Chondrocyte (in vitro differentiated cells): ENCODE data around the gene ATP9A. TPM values are rescaled to one million over a fixed set of nuclear protein-coding genes. Genes with fewer than 3 reads are reported as not detected.
"Not testable (repeated sequence)": the region's sequence is repeated elsewhere in the genome, so short reads cannot be mapped to it uniquely, and the experiment has no call there.

ENCODE experiments used
- DNase-seq: peaks from one replicate; pipeline ENCODE4 v3.0.0; 2021; ENCODE audit warnings: mixed read lengths, low spot score
- H3K27ac Mint-ChIP-seq: one replicate; pipeline ENCODE4 v1.8.0; 2021; ENCODE audit warnings: mild to moderate bottlenecking, moderate library complexity, mixed read lengths; ENCODE audit not compliant: unreplicated experiment
- H3K27me3 Mint-ChIP-seq: 2 replicates; pipeline ENCODE4 v1.8.0; 2021; ENCODE audit warnings: low read depth, mixed read lengths
- H3K36me3 Mint-ChIP-seq: 2 replicates; pipeline ENCODE4 v1.8.0; 2021; ENCODE audit warnings: low read depth, mixed read lengths
- H3K4me1 Mint-ChIP-seq: 2 replicates; pipeline ENCODE4 v1.8.0; 2021; ENCODE audit warnings: low read depth, mild to moderate bottlenecking, mixed read lengths
- H3K4me3 Mint-ChIP-seq: one replicate; pipeline ENCODE4 v1.8.0; 2021; ENCODE audit warnings: mild to moderate bottlenecking, moderate library complexity, mixed read lengths; ENCODE audit not compliant: unreplicated experiment
- H3K9me3 Mint-ChIP-seq: 2 replicates; pipeline ENCODE4 v1.8.0; 2021; ENCODE audit warnings: low read depth, mixed read lengths
- CTCF ChIP-seq: fragments of 200-600 bp; sonication (generic); IDR thresholded peaks from 2 replicates; pipeline ENCODE4 v1.5.0; 2021; ENCODE audit warnings: antibody characterized with exemption, mild to moderate bottlenecking, moderate library complexity
- total RNA-seq: library from RNA; stranded (reverse); gene quantifications from 3 replicates; pipeline ENCODE4 v1.2.1, GENCODE V29; 2021

ATP9A gene
- total RNA-seq, 1 donor from 2014 or later = 43.1 TPM

GRCh38 chr20:51727872-51728271 lies 40.3 kb downstream of the ATP9A start:
- Mint-ChIP-seq H3K27ac (no peak overlapping the region), H3K4me3 (no peak overlapping the region), H3K9me3 (no peaks in the 10 kb centered on the region), H3K36me3 (peaks cover 8% of the 10 kb centered on the region), H3K4me1 (peaks cover 24% of the 10 kb centered on the region), H3K27me3 (no peaks in the 10 kb centered on the region)
- no peak for DNase-seq
- no peak for TF ChIP-seq CTCF

- Mint-ChIP-seq H3K4me1 (peaks cover 15% of the 10 kb centered on the region), H3K9me3 (no peaks in the 10 kb centered on the region), H3K4me3 (no peak overlapping the region), H3K27me3 (no peaks in the 10 kb centered on the region), H3K27ac (no peak overlapping the region), H3K36me3 (peaks cover 9% of the 10 kb centered on the region)
- no peak for DNase-seq
- no peak for TF ChIP-seq CTCF
Observed at GRCh38 chr20:51725584-51726176, 42.5 kb downstream of the ATP9A start.

DNA sequence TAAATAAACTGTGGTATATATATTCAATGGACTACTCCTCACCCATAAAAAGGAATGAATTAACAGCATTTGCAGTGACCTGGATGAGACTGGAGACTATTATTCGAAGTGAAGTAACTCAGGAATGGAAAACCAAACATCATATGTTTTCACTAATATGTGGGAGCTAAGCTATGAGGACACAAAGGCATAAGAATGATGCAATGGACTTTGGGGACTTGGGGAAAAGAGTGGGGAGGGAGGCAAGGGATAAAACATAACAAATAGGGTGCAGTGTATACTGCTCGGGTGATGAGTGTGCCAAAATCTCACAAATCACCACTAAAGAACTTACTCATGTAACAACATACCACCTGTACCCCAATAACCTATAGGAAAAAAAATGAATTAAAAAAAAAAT lies 45.2 kb downstream of the ATP9A start:
- not testable (repeated sequence) for H3K4me3 Mint-ChIP-seq, DNase-seq, H3K27me3 Mint-ChIP-seq, H3K36me3 Mint-ChIP-seq, H3K9me3 Mint-ChIP-seq, H3K27ac Mint-ChIP-seq
- H3K4me1 Mint-ChIP-seq = peaks cover 15% of the 10 kb centered on the region

- H3K36me3 Mint-ChIP-seq, H3K9me3 Mint-ChIP-seq: not testable (repeated sequence)
Observed at GRCh38 chr20:51722246-51722645, 45.9 kb downstream of the ATP9A start.

DNA sequence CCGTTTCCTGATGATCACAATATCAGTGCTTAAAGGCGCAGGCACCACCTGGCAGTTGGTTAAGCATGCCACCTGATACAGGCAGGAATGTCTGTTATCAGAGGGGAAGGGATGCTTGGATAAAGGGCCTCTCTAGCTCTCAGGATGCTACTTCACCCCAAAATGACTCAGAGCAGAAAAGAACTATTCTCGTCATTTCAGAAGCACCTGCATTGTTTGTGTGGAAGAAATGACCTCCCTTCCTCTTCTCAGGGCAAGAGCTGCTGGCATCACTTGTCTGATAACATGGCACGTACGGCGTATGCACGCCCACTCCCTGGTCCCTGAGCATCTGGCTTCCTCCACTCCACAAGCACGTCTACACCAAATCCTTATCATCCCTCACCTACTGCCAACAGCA lies 47.3 kb downstream of the ATP9A start:
- Mint-ChIP-seq H3K27me3 (no peaks in the 10 kb centered on the region), H3K4me3 (no peak overlapping the region), H3K36me3 (peaks cover 9% of the 10 kb centered on the region), H3K9me3 (no peaks in the 10 kb centered on the region), H3K27ac (no peak overlapping the region), H3K4me1 (peaks cover 14% of the 10 kb centered on the region)
- no peak for TF ChIP-seq CTCF
- DNase-seq = no peak

More at GRCh38 chr20:51722246-51722645, 45.9 kb downstream of the ATP9A start:
- H3K4me1 Mint-ChIP-seq = peaks cover 15% of the 10 kb centered on the region
- H3K27me3 Mint-ChIP-seq, H3K4me3 Mint-ChIP-seq, H3K27ac Mint-ChIP-seq, DNase-seq: not testable (repeated sequence)

DNA sequence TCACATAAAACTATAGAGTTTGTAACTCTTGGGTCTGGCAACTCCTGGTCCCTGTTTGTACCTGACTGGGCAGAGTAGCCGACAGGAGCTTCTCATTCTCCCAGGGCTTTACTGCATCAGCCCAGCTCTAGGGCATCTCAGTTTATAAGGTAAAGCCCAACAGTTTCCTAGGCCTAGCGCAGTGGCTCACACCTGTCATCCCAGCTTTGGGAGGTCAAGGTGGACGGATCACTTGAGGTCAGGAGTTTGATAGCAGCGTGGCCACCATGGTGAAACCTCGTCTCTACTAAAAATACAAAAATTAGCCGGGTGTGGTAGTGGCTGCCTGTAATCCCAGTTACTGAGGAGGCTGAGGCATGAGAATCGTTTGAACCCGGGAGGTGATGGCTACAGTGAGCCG lies 47.8 kb downstream of the ATP9A start:
- no peak for DNase-seq
- no peaks in the 10 kb centered on the region for H3K9me3 Mint-ChIP-seq
- no peak for TF ChIP-seq CTCF
- peaks cover 9% of the 10 kb centered on the region for H3K36me3 Mint-ChIP-seq
- H3K27me3 Mint-ChIP-seq = no peaks in the 10 kb centered on the region
- H3K4me3 Mint-ChIP-seq = no peak overlapping the region
- peaks cover 10% of the 10 kb centered on the region for H3K4me1 Mint-ChIP-seq
- H3K27ac Mint-ChIP-seq = no peak overlapping the region
